Measurements from ENCODE around the gene CTH.
"Not testable (repeated sequence)": the region's sequence is repeated elsewhere in the genome, so short reads cannot be mapped to it uniquely, and the experiment has no call there.

The CTH gene

DNA sequence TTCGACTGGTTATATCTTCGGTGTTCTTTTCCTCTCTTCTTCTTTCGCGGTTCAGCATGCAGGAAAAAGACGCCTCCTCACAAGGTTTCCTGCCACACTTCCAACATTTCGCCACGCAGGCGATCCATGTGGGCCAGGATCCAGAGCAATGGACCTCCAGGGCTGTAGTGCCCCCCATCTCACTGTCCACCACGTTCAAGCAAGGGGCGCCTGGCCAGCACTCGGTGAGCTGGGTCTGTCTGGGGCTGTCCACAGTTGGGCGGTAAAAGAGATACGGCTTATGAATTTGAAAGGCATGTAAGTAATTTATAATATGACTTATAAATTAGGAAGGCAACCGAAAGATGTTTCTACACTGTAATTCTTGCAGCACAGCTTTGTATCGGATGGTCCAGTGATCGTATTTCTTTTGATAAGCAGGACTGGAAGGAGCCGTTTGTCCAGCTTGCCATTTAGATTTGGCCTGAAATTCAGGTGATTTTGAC is 334 bp downstream of the CTH start:
- DNase-seq, result no peak

DNA sequence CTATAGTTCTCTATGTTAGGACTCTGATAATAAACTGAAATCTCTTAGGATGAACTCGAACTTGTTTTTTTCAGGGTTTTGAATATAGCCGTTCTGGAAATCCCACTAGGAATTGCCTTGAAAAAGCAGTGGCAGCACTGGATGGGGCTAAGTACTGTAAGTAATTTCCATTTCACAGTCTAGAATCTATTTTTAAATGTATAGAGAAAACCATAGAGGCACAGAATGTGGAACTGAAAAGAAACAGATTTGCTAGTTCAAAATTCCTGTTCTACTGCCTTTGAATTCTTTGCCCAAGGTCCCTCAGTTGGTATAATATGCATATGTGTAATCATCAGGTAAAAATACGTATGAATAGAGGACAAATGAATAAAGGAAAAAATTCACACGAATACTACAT is 4.8 kb downstream of the CTH start:
- no peak for DNase-seq

DNA sequence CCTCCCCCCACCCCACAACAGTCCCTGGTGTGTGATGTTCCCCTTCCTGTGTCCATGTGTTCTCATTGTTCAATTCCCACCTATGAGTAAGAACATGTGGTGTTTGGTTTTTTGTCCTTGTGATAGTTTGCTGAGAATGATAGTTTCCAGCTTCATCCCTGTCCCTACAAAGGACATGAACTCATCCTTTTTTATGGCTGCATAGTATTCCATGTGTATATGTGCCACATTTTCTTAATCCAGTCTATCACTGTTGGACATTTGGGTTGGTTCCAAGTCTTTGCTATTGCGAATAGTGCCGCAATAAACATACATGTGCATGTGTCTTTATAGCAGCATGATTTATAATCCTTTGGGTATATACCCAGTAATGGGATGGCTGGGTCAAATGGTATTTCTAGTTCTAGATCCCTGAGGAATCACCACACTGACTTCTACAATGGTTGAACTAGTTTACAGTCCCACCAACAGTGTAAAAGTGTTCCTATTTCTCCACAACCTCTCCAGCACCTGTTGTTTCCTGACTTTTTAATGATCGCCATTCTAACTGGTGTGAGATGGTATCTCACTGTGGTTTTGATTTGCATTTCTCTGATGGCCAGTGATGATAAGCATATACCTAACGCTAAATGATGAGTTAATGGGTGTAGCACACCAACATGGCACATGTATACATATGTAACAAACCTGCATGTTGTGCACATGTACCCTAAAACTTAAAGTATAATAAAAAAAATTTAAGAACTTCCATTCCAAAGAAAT is 8.1 kb downstream of the CTH start:
- DNase-seq, result not testable (repeated sequence)

DNA sequence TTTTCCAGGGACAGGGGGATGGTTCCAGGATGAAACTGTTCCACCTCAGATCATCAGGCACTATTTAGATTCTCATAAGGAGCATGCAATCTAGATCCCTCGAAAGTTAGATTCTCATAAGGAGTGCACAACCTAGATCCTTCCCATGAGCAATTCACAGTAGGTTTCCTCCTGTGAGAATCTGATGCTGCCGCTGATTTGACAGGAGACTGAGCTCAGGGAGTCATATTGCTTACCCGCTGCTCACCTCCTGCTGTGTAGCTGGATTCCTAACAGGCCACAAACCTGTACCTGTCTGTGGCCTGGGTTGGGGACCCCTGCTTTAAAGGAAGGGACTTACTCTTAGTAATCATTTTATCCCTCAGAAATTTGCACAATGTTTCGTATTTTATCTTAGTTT is 9.3 kb downstream of the CTH start:
- no peak for DNase-seq

DNA sequence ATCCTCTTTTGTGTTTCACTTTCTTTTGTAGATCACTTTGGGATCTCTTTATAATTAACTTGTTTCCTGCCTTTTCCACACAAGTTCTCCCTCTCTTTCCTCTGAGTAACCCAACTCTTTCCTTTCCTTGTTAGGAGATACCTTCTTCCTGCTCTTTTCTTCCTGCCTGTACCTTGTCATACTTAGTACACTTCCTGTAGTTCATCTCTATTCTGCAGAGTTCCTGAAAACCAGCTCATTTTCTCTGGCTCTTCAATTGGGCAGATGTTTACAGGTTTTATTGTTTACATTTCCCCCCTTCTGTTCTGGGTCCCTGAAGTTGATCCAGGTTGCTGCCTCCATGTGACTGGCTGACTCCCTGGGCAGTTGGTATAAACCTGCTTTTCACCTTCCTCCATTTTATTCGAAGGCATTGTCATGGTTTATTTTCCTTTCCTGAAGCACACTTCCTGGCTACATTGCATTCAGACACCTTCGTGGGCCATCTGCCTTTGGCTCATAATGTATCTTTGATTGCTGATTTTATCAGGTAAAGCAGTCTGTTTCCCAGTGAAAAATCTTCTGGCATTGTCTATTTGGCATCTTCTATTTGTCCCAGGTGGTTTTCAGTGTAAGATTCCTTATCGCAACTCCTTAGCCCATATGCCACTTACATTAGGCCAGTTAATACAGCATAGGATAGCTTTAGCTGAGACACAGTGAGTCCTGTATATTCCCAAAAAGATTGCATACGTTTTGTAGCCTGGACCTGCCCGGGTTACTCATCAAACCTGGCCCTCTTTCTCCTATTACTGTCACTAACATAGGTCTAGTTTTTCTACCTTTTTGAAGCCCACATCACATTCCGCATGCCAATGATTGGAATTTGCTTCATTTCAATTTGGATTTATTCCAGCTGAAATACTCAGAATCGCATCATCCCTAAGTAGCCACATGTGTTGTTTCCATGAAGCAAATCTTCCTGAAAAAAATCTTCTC is 15.4 kb downstream of the CTH start:
- DNase-seq, result no peak

DNA sequence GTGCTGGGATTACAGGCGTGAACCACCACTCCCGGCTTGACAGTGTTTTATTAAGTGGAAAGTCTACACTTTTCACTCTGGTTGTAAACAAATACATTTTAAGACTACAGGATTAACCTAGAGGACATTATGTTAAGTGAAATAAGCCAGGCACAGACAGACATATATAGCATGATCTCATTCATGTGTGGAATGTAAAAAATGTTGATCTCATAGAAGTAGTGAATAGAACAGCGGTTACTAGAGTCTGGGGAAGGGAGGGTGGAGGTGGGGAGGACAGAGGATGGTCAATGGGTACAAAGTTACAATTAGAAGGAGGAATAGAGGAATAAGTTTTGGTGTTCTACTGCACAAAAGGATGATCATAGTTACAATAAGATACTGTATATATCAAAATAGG is 16.9 kb downstream of the CTH start:
- no peak for DNase-seq

DNA sequence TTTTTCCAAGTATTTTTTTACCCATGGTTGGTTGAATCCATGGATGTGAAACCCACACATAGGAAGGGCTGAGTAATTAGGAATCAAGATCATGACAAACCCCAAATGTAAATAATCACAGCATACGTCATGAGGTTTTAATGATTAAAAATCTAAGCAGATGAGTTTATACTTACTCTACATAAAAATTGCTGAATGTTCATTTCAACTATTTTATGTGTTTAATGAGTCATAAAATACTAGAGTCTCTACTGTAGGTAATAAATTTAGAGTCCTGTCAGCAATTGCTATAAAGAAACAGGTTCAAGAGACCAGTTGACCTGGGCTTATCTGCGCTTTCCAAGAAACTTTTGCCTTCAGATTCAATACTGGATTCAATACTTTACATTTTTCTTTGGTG is 18.2 kb downstream of the CTH start:
- no peak for DNase-seq

DNA sequence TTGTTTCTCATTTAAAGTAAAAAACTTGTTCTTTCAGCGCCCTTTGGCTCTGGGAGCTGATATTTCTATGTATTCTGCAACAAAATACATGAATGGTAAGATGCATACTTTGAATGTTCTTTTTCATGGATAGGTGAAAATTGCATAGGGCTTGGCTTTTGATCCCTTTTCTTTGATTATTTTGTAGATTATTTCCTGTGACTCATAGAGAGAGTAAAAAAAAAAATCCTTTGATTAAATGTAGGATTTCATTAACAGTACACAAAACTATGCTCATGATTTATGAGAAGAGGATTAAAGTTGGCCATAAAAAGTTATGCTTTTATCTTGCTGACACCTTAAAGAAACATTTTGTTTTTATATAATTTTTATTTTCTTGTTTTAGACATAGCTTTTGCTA is 18.7 kb downstream of the CTH start:
- no peak for DNase-seq

DNA sequence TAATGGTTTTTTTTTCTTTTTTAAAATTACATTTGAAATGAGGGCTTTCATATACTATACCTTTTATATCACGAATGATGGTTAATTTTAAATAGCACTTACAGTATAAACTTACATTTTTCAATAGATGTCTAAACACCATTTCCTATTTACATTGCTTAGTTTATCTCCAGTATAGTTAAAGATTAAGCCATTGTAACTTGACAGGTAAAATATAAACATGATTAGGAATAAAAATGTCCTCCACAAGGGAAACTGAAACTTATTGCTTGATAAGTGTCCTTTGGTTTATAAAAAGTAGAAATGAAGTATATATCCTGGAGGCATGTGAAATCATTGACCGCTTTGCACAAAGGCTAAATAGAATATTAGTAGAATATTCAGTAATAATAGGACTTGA is 20.2 kb downstream of the CTH start:
- no peak for DNase-seq

DNA sequence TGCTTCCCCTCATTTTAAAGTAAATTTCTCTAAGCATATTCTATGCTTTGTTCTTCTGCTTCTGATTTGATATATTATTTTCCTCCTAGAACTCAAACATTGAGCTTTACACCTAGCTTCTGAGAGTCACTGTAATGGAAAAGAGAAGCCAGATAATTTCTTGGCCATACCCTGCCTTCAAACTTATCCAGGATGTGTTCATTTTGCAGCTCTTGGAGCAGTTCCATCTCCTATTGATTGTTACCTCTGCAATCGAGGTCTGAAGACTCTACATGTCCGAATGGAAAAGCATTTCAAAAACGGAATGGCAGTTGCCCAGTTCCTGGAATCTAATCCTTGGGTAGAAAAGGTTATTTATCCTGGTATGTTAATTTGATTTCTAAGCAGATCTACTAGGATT is 20.8 kb downstream of the CTH start:
- DNase-seq, result no peak

DNA sequence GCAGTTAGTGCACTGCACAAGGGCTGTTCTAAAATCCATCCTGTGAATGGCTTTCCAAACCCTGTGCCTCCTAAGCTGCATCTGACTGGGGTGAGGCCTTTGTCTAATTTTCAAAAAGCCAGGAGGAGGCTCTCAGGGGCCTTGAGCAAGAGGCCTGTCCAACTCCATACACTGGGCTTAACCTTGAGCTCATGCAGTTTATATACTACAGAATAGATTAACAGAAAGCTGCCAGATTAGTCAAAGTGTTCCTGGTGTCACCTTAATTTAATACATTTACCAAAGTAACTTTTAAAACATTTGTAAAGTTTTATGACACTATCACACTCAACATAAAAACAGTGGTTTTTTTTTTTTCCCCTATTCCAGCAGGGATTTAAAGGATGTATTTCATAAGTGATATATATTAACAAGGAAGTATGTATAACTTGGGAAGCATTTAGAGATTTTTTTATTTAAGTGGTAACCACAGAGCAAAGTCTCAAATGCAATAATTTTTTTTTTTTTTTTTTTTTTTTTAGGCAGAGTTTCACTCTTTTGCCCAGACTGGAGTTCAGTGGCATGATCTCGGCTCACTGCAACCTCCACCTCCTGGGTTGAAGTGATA is 23.3 kb downstream of the CTH start:
- no peak for DNase-seq

DNA sequence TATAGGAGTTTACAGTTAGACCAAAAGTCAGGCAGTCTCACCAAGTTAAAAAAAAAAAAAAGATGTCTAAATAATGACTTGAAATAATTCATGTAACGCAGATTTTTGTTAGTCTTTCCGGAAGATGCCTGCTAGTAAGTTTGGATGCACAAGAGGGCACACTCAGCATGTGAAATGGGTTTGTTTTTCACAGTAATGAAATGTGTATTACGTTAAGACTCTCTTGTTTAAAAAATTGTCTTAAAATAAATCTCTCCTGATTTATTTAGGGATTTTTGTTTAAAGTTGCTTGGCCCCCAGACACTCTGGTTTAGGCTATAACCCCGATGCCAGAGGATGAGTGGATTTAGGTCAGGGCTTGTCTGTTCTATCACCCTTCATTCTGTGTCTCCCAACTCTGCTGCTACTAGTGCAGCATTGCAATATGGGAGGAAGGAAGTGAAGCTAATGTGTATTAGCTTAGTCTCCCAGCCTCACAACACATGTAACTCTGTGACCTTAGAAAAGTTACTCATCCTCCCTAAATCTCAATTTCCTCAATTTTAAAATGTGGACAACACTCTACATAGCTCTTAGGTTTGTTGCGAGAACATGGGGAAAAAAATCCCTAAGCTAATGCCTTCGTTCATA is 25.7 kb downstream of the CTH start:
- DNase-seq, result no peak

DNA sequence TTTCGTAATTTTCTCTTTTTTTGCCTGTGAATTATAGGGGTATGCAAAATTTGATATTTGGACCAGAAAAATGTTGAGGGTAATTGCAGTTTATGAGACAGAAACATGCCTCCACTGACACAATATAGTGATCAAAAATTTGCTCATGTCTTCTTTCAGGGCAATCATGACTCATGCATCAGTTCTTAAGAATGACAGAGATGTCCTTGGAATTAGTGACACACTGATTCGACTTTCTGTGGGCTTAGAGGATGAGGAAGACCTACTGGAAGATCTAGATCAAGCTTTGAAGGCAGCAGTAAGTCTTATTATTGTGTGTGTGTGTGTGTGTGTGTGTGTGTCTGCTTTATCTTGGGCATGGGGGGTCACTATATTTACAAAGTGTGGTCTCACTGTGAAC is 27.5 kb downstream of the CTH start:
- no peak for DNase-seq

DNA sequence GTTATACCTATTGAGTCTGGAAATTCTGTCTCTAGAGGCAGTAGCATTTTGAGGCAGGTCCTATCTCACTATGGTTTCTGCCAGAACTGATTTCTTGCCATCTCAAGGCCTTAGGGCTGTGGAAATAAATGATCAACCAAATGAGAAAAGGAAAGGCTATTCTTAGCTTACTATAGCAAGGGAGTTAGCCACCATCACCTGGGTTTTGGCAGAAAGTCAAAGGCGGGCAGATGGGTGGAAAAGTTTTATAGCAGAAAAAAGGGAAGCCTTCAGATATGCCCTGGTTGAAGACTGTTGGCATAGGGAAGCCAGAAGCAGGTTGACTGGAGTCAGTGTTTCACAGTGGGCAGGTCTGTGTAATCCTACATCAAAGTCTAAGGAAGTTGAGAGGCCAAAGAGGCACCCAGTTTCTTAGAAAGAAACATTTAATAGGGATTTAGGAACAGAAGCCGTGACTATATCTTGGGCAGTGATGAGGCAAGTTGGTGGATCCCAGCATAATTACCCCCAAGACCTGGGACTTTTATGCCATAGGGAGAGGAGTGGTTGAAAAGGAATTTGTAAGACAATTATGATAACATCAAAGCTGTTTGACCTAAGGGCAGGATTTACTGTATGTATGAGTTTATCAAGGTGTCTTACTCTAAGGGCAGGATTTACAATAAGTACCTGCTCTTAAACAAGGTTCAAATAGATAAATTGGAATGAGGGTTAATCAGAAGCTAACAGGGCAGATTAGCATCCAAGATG is 29.7 kb downstream of the CTH start:
- no peak for DNase-seq

DNA sequence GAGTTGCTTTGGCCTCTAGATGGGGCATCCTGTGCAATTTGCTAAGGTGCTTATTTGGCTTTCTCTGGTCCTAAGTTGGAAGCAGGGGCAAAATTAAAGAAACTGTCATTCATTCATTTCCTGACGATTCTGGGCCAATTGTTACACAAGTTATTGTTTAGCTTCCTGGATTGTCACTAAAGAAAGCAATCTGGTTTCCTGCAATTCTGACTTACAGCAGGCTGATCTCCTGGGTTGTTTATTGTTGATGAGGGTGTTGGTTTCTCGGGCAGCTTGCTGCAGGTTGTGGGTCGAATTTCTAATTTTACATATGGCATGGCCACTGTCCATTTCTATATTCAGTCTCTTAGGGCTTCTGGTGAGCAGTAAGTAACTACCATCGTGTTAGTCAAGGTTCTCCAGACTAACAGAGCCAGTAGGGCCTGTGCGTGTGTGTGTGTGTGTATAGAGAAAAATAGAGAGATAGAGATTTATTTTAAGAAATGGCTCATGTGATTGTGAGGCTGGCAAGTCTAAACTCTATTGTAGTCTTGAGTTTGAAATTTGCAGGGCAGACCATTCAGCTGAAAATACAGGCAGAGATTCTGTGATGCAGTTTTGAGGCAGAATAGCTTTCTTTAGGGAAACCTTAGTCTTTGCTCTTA is 30.4 kb downstream of the CTH start:
- DNase-seq, result no peak

DNA sequence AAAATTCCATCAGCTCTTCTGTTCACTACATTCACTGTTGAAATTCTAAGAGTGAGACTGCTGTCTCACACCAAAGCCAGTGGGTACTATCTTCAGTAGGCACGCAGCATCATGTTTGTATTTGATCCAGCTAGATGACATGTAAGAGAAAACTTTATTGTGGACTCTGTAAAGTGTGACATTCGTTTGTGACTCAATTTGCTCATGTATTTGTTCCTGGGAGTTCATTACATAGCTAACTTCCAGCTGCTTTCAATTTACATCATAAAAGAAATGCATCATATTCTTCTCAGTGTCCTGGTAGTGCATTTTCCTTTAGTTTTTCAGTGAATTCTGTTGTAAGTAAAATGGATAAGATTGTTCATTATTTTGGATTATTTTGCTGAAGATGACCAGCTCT is 31.4 kb downstream of the CTH start:
- DNase-seq, result no peak

DNA sequence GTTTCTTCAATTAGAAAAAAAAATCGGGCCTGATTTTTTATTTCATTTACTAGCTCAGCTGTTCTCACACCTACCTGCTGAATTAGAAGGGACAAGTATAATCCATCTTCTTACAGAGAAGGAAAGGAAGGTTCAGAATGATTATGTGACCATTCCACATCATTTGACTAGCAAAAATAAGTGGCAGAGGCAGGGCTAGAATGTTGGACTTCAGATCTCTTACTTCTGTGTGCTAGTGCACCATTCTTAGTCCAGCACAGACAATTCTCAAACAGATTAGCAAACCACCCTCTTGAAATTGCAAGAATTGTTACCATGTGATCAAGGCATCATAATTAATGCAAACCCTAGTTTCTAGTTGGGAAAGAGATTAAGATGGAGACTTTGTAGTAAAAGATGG is 32.7 kb downstream of the CTH start:
- DNase-seq, result no peak

DNA sequence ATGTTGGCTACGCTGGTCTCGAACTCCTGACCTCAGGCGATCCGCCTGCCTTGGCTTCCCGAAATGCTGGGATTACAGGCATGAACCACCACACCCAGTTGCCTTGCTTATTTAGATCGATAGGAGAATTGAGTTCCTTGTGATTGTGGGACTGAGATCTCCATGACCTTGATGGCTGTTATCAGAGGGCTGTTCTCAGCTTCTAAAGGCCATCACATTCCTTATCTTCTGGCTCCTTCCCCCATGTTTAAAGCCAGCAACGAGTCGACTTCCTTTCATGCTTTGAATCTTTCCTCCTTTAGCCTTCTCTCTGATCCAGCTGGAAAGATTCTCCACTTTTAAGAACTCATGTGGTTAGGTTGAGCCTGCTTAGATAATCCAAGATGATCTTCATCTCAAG is 38.0 kb downstream of the CTH start:
- DNase-seq, result no peak

DNA sequence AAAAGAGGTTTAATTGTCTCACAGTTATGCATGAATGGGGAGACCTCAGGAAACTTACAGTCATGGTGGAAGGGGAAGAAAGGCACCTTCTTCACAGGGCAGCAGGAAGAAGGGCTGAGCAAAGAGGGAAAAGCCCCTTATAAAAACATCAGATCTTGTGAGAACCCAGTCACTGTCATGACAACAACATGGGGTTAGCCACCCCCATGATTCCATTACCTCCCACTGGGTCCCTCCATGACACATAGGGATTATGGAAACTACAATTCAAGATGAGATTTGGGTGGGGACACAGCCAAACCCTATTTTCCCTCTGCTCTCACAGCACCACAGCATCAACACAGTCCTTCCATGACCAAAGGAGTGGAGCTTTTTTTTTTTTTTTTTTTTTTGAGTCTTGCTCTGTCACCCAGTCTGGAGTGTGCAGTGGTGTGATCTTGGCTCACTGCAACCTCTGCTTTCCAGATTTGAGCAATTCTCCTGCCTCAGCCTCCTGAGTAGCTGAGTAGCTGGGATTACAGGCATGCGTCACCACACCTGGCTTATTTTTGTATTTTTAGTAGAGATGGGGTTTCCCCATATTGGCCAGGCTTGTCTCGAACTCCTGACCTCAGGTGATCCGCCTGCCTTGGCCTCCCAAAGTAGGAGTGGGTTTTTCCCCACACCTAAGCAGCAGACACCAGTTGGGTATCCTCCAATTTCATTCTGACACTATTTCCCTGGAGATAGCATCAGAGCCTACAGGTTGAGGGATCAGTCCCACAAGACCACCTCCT is 41.3 kb downstream of the CTH start:
- DNase-seq, result not testable (repeated sequence)

DNA sequence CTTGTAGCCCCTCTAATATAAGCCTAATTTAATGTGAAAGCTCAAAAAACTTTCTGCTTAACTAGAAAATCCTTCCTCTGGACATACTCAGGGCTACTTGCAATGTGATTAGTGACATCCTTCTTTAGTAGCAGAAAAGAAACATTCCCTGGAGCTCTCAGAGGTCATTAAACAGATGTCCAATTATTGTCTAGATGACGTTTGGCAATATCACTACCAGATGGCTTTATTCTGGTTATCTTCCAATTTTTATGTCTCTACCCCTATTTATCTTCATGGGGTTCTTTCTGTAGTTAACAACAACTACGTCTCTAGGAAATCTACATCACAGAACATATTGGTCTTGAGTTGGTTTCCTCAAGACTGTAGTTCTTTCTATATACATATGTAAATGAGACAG is 44.2 kb downstream of the CTH start:
- DNase-seq, result no peak

DNA sequence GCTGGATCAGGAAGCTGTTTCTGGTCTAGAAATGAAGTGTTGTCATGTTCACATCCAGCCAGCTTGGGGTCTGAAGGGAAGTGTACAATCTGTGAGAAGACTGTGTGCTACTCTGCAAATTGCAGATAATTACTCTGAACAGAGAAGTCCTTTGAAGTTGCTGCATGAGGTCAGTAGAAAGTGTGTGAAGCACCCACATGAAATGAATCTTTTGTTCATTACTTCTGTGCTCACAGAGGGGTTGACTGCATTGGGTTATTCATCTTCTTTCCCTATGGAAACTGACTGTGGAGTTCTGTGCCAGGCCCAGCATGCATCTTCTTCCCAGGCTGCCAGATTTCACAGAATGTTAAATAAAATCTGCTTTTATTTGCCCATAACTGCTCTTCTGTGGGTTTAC is 47.1 kb downstream of the CTH start:
- no peak for DNase-seq
